ENCODE data around the gene NPAS2.

The NPAS2 gene

DNA sequence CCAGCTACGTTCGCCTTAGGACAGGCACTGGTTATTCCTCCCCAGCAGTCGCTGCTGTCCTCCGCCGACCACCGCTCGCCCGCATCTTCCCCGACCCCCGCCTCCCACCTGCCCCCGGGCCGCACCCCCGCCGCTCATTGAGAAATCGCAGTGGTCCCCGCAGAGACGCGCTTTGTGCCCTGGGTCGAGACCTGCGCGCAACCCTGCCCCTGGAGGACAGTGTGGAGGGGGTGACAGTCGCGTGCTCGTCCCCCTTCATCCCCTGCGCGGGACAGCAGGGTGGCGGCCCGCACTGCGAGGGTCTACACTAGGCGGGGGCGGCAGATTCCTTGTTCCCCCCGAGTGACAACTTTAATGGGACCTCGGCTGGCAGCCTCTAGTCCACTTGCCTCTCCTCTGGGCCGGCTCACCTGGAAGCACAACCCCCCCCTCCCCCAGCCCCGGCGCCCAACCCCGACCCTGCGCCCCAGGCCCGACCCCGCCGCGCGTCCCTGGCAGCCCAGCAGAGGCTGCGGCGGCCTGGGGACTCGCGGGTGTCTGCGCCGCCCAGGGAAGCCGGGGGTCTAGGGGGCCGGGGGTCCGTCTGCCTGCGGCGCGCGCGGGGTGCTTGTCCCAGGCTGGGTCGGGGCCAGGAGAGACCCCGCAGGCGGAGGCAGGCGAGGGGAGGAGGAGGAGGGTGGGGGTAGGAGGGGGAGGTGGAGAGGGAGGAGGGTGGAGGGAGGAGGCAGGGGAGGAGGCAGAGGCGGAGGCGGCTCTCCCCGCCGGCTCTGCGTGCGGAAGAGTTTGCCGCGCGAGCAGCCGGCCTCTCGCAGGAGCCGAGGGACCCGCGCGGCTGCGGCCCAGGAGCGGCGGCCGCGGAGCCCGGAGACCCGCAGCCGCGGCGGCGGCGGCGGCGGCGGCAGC lies at the start of gene NPAS2:
Gene NPAS2, plus strand, starts transcription at position 770 of the 903 bp plus-strand sequence. CDS start 84,616 bp downstream, outside the sequence.
- peak; percentile 72 for DNase-seq (ENCODE audit: low spot score)
- peak; percentile 5 for FAIRE-seq

GRCh38 chr2:100771125-100771524 lies 48.8 kb upstream of the NPAS2 start:
- DNase-seq (ENCODE audit: low spot score), result no peak

GRCh38 chr2:100773538-100773937 lies 46.4 kb upstream of the NPAS2 start:
- FAIRE-seq (no peak), DNase-seq (ENCODE audit: low spot score) (no peak)

More at GRCh38 chr2:100771125-100771524, 48.8 kb upstream of the NPAS2 start:
- FAIRE-seq, result no peak

DNA sequence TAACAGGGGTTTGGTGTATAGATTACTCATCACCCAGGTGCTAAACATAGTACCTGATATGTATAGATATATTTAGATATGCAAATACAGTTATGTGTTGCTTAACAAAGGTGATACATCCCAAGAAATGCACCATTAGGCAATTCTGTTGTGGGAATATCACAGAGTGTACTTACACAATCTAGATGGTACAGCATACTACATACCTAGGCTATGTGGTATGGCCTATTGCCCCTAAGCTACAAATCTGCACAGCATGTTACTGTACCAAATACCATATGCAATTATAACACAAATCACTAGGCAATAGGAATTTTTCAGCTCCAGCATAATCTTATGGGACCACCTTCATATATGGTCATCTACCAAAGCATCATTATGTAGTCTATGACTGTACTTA lies 43.5 kb upstream of the NPAS2 start:
- FAIRE-seq (no peak), DNase-seq (ENCODE audit: low spot score) (no peak)

- DNase-seq (ENCODE audit: low spot score), result no peak
Measured at GRCh38 chr2:100778637-100779450, 41.1 kb upstream of the NPAS2 start.

DNA sequence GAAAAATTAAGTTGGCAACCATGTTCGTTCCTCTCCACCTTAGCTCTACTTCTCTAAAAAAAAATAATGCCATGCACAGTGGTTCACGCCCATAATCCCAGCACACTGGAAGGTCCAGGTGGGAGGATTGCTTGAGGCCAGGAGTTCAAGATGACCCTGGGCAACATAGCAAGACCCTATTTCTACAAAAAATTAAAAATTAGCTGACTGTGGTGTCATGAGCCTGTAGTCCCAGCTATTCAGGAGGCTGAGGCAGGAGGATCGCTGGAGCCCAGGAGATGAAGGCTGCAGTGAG lies 40.1 kb upstream of the NPAS2 start:
- no peak for DNase-seq (ENCODE audit: low spot score)
- FAIRE-seq, result no peak

More at GRCh38 chr2:100778637-100779450, 41.1 kb upstream of the NPAS2 start:
- FAIRE-seq, result no peak

GRCh38 chr2:100780203-100781008 lies 39.5 kb upstream of the NPAS2 start:
- peak; percentile 85 for DNase-seq (ENCODE audit: low spot score)
- FAIRE-seq, result peak; percentile 55

DNA sequence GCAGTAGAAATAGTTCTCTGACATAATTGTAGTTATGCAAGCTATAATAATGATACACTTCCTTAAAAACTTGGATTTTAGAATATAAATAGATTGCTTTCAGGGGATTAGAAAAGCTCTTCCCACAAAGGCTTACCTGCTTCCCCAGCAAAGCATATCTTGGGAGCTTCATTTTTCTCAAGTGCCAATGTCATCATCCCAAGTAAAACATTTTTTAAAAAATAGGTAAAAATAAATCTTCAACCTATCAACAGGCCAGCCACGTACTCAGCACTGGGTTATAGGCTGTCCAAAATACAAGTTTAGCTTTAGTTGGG lies 39.0 kb upstream of the NPAS2 start:
- FAIRE-seq, result no peak
- DNase-seq (ENCODE audit: low spot score), result no peak

DNA sequence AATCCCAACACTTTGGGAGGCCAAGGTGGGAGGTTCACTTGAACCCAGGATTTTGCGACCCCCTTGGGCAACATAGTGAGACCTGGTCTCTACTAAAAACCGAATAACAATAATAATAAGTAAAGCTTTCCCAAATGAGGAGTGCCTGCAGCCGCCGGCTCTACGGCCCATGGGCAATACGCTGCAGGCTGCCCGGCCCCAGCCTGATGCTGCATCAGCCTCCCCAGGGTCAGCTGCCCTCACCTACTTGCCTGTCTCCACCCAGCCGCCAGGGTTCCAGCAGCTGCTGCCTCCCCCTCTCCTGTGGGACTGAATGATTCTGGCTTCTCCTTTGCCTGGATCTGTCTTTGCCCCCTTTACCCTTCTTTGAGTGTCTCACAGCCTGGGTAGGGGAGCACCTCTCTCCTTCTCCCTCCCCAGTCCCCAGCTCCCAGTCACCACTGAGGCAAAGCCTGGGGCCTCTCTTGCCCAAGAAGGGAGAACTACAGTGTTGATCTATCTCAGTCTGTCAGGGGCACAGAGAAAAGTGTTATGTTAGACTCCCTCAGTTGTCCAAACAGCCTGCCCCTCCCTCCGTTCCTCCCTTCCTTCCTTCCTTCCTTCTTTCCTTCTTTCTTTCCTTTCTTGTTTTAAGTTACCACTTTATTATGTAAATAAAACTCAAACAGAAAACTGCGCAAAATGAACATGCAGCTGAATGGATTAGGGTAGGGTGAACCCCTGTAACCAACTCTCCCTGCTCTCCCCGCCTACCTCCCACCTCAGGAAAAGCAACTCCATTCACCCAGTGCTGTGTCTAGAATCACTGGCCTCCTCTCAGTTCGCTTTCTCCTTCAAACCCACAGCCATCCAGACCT lies 38.2 kb upstream of the NPAS2 start:
- peak; percentile 9 for FAIRE-seq
- no peak for DNase-seq (ENCODE audit: low spot score)

GRCh38 chr2:100782380-100782878 lies 37.5 kb upstream of the NPAS2 start:
- FAIRE-seq, result peak; percentile 55

GRCh38 chr2:100783987-100784386 lies 36.0 kb upstream of the NPAS2 start:
- DNase-seq (ENCODE audit: low spot score) (no peak), FAIRE-seq (no peak)

More at GRCh38 chr2:100782380-100782878, 37.5 kb upstream of the NPAS2 start:
- no peak for DNase-seq (ENCODE audit: low spot score)

GRCh38 chr2:100784681-100785080 lies 35.3 kb upstream of the NPAS2 start:
- FAIRE-seq, result no peak
- DNase-seq (ENCODE audit: low spot score), result no peak

DNA sequence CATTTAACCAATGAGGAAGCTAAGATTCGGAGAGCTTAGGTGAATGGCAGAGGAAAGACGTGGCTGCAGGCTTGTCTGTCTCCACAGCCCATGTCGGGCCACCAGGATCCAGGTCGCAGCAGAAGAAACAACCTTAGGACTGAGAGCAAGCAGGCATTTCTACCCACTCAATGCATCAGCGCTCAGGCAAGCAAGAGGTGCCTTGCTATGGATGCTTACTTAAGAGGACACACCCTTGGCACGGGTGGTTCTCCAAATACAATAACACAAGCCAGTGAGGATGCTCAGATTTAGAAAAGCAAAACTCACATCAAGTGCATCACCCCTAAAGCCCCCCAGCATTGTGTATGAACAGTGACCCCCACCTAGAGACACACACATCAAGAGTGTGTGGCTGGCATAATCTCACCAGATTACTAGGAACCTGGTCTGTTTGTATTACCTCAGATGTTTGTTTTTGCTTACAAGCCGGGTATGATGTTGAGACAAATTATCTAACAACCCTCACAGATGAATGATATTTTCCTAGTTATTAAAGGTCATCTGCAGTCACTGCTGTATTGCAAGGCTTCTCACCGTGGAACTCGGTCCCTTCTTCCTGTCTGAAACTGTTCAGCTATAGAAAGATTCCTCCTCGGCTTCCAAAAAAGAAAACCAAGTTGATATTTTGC lies 34.2 kb upstream of the NPAS2 start:
- FAIRE-seq (no peak), DNase-seq (ENCODE audit: low spot score) (no peak)

- peak; percentile 56 for FAIRE-seq
Measured at GRCh38 chr2:100786297-100786658, 33.7 kb upstream of the NPAS2 start.

DNA sequence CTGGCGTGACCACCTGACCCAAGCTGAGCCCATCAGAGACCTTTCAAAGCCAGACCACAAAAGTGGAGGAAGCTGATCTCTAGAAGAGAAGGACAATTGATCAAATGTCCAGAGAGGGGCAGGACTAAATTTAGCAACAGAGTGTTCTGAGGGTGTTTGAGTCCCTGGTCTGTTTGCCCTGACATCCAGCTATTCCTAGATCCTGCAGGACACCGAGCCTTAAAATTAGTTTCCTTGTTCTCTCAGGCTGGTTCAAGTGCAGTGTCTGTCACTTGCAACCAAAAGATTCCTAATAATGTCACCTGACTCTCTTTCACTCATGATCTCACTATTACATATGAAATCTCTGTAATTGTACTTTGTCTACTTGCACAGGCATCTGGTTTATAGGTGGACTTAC lies 33.0 kb upstream of the NPAS2 start:
- DNase-seq (ENCODE audit: low spot score) (no peak), FAIRE-seq (no peak)

More at GRCh38 chr2:100786297-100786658, 33.7 kb upstream of the NPAS2 start:
- peak; percentile 84 for DNase-seq (ENCODE audit: low spot score)

- DNase-seq (ENCODE audit: low spot score) (no peak), FAIRE-seq (no peak)
Measured at GRCh38 chr2:100789361-100789760, 30.6 kb upstream of the NPAS2 start.

- peak; percentile 71 for FAIRE-seq
- DNase-seq (ENCODE audit: low spot score), result no peak
Measured at GRCh38 chr2:100791294-100791935, 28.5 kb upstream of the NPAS2 start.

- no peak for DNase-seq (ENCODE audit: low spot score)
- FAIRE-seq, result peak; percentile 20
Measured at GRCh38 chr2:100791936-100792308, 28.0 kb upstream of the NPAS2 start.

DNA sequence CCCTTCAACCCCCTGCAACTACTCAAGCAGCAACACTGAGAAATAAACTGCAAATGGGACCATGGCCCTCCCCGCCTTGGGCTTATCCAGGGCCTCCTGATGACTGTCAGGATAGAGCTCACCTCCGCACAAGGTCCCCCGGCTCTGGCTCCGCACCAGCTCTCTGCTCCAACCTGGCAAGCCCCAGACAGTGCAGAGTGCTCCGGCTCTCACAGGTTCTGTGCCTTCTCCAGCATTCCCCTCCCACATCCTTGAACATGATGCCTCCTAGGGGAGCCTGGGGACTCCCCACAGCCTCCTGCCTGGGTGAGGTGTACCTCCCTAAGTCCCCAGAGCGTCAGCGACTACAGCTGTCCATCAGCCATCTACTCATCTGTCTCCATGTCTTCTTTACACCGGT lies 26.7 kb upstream of the NPAS2 start:
- FAIRE-seq (no peak), DNase-seq (ENCODE audit: low spot score) (no peak)

DNA sequence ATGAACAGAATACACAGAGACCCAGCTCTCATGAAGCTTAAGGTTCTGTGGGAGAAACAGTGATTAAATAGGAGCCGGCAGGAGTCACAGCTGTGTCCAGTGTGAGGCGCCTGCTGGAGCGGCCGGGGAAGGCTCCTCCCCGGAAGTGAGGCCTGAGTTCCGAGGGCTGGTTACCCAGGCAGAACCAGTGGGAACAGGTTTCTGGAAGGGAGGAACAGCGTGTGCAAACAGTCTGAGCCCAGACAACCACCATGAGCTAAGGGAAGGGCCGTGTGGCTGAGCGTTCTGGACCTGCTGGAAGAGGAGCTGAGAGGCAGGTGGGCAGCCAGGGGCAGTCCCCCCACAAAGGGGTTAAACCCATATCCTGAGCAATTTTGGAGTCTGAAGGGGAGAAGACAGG lies 26.0 kb upstream of the NPAS2 start:
- no peak for FAIRE-seq
- no peak for DNase-seq (ENCODE audit: low spot score)
